DMS79 treated with DMSO at 0.1 percent for 48 hours (cell line): ENCODE measurements around the gene RIN1.
"Not testable (repeated sequence)": the region's sequence is repeated elsewhere in the genome, so short reads cannot be mapped to it uniquely, and the experiment has no call there.

Experiments
- DNase-seq: peaks from one replicate; lab custom pipeline; 2025; lab: John Stamatoyannopoulos, UW

Gene RIN1, protein sequence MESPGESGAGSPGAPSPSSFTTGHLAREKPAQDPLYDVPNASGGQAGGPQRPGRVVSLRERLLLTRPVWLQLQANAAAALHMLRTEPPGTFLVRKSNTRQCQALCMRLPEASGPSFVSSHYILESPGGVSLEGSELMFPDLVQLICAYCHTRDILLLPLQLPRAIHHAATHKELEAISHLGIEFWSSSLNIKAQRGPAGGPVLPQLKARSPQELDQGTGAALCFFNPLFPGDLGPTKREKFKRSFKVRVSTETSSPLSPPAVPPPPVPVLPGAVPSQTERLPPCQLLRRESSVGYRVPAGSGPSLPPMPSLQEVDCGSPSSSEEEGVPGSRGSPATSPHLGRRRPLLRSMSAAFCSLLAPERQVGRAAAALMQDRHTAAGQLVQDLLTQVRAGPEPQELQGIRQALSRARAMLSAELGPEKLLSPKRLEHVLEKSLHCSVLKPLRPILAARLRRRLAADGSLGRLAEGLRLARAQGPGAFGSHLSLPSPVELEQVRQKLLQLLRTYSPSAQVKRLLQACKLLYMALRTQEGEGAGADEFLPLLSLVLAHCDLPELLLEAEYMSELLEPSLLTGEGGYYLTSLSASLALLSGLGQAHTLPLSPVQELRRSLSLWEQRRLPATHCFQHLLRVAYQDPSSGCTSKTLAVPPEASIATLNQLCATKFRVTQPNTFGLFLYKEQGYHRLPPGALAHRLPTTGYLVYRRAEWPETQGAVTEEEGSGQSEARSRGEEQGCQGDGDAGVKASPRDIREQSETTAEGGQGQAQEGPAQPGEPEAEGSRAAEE

DNA sequence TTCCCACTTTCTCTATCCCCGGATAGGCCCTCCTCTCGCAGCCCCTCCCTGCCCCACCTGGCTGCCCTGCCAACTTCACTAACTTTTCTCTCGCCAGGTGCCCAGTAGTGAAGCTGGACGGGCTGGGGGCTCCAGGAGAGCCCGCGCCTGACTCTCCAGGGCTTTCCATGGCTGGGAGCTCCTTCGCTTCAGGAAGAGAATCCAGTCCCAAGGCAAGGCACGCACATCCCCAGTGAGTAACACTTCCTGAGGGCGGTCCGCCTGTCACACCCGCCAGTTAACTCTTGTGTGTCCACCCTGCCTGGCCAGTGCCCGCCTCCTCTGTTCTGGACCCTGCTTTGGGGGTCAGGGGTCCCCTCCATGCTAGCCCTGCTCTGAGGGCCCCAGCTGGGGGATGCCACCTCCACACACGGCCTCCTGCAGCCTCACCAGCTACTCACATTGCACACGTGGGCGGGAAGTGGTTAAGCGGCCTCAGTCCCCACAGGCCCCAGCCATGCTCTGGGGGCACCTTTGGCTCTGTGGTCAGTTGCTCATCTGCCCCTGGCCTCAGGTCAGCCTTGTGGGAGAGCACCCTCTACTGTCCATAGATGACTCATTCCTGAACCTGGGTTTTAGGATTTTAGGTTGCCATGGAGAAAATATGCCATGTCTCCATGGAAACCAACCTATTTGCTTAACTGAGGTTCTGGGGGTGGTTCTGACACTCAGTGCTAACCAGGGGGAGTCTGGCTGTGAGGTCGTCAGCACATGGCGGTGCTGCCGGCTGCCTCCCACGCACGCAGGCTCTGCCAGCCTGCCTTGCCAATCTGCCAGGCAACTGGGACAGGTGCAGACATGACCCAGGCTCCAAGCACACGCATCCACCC, at the start of gene RIN1:
Gene RIN1 (minus strand): TSS at position 201 of the 869 bp plus-strand sequence. CDS start 32 bp downstream, at position 169.
- peak; percentile 12 for DNase-seq

DNA sequence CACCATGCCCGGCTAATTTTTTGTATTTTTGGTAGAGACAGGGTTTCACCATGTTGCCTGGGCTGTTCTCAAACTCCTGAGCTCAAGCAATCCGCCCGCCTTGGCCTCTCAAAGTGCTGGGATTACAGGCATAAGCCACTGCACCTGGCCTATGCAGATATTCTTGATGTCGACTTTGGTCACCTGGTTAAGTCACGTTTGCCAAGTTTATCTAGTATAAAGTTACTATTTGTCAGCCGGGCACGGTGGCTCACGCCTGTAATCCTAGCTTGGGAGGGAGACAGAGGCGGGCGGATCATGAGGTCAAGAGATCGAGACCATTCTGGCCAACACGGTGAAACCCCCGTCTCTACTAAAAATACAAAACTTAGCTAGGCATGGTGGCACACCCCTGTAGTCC, 48.1 kb upstream of the RIN1 start:
- not testable (repeated sequence) for DNase-seq

DNA sequence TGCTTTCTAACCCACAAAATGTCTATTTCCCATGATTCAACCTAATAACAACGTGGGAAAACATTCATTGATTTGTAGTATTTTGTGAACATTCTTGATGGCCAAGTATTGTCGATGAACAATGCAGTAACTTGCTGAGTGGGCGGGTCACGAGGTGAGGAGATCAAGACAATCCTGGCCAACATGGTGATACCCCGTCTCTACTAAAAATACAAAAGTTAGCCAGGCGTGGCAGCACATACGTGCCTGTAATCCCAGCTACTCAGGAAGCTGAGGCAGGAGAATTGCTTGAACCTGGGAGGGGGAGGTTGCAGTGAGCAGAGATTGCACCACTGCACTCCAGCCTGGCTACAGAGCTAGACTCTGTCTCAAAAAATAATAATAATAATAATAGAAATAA, 44.0 kb upstream of the RIN1 start:
- DNase-seq: not testable (repeated sequence)

DNA sequence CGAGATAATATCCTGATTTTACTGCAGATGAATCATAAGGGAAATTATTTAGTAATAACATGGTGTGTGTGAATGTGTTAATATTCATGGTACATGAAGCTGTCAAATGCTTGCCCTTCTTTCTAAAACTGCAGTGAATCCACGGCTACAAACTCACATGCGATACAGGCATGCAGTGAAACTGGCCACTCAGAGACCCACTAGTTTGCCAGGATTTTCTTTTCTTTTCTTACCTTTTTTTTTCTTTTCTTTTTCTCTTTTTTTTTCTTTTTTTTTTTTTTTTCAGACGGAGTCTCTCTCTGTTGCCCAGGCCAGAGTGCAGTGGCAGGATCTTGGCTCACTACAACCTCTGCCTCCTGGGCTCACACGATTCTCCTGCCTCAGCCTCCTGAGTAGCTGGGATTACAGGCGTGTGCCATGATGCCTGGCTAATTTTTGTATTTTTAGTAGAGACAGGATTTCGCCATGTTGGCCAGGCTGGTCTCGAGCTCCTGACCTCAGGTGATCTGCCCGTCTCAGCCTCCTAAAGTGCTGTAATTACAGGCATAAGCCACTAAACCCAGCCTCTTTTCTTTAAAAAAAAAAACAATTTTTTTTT, 37.6 kb upstream of the RIN1 start:
- DNase-seq: not testable (repeated sequence)

DNA sequence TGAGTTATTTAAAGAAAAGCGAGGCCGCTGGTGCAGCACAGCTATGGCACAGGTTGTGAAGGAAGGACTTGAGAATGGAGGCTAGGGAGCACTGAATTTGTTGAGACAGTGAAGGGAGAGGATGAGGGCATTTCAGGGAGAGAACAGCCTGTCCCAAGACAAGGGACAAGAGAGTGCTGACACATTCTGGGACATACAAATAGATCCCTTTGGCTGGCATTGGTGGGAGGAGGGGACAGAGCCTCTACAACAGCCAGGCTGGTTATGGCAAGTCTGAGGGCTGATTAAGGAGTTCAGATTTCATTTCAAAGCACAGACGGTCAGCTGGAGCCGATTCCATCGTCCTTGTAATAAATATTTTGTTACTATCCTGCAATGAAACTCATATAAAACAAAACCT, 37.0 kb upstream of the RIN1 start:
- no peak for DNase-seq

DNA sequence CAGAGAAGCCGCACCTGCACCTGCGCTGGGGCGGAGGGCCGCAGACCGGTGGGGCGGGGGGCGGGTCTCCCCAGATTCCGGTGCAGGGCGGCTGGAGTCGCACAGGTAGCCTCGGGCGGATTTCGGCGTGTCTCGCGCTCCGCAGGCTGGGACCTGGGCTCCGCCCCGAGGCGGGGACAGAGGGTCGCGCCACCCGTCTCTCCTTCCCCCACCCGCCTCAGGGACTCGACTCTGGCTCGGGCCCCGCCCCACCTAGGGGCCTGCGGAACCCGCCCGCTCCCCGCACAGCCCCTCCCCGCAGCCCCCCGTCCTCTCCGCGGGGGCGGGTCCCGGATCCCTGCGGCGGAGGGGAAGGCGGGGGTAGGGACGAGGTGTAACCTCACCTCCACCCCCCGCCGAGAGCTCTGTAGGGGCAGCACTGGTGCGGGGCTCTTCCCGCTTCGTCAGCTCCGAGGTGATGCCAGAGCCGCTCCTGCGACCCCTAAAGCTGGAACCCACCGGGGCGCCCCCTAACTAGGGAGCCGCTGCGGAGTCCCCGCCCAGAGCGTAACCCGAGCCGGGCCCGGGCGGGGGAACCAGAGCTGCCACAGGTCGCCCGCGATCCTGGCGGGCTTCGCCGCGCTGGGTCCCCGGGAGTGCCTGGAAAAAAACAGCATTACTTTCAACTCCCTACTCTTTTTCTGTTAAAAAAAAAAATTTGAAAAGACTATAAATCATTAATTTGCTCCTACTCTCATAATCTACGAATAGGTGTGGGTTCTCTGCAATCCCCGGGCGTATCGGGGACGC, 35.6 kb upstream of the RIN1 start, which contains the start of gene SLC29A2:
Gene SLC29A2 (minus strand): TSS at position 134 of the 789 bp plus-strand sequence. CDS start 169 bp downstream, outside the sequence.
- DNase-seq: peak; percentile 81

DNA sequence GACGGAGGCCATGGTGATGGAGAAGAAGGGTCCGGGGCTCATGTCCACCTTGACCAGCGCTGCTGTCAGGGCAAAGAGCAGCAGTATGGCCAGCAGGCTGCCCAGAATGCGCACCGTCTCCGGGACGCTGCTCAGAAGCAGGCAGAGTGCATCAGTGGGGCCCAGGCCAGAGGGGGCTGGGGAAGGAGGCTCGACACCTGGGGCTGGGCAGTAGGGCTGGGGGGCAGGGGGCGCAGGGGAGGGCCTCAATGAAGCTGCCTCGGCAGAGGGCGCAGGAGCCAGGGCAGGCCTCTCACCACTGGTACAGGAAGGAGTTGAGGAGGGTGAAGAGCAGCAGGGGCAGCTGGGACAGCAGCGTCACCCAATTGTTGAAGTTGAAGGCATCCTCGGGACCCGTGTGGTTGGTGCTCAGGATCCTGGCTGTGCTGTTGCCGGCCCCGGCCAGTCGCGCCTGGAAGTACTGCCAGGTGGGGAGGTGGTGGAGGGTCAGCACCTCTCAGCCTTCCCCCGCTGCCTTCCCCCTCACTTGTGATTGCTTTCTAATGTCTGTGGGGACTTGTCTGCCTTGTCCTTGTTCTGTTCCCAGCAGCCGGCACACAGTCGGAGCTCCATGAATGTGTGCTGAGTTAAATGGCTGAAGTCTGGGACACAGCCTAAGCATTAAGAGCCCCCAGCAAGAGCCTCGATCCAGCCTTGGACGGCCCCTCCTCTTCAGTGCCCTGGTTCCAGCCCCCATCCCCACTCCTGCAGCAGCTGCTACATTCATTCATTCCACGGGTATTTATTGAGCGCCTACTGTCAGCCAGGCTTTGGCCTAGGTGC, 33.0 kb upstream of the RIN1 start:
- no peak for DNase-seq

DNA sequence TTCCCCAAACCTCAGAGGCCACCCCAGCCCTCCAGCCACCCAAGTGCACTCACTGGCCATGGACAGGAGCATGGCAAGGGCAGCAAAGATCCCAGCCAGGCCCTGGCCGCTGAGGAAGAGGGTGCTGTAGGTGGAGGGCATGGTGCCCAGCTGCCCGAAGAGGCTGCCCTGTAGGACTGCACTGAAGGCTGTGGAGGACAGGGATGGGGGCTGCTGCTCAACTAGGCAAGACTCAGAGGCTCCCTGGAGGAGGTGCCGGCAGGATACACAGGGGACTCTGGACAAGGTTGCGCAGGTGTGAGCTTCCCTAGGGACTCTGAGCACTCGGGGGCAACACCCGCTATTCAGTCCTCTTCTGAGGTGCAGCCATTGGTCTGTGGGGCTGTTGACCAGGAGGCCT, 32.2 kb upstream of the RIN1 start:
- DNase-seq: no peak

DNA sequence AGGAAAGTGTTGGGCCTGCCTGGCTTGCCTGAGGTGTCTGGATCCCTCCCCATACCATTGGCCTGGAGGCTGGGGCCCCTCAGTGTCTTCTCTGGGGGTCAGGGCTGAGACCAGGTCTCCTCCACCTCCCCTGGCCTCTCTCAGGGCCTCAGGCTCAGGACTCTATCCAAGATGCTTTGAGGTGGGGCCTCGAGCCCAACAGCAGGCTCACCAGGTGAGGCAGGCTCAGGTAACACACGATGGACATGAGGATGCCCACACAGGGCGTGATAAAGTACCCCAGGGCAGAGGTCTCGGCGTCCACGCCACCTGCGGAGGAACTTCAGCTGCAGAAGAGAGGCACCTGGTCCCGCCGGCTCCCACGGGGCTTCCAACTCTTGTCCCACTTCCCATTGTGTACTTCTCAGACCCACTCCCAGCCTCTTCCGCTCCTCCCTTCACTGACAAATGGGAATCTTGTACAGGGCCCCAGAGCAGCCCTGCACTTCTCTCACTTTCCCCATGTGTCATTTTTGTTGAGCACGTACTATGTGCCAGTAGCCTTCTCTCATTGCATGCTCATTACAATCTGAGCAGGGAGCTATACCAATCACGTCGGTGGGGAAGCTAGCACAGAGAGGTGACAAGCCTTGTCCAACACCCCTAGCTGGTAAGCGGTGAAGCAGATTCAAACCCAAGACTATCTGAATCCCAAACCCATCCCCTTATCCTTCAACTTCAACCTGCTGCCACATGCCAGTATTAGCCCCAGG, 31.5 kb upstream of the RIN1 start:
- no peak for DNase-seq

DNA sequence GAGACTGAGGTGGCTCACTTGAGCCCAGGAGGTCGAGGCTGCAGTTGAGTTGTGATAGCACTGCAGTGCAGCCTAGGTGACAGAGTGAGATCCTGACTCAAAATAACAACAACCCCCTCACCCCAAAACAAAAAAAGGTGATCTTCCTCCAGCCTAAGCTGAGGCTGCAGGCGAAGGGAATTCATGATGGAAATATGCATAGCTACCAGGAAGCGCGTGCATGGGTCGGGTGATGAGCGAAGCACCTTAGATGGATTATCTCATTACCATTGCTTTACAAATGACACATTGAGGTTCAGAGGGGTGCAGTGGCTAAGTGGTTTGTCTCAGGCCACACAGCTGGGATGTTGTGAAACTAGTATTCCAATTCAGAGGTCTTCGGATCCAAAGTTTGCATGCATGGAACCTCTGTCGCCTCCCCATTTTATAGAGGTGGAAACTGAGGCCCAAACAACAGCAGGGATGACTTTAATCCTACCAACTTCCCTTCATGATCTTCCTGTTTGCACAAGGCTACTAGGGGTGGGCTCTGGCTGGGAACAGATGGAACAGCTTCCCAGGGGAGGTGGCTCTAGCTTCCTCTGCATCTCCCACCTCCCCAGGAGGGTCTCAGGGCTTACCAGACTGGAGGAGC, 30.7 kb upstream of the RIN1 start:
- DNase-seq: no peak

DNA sequence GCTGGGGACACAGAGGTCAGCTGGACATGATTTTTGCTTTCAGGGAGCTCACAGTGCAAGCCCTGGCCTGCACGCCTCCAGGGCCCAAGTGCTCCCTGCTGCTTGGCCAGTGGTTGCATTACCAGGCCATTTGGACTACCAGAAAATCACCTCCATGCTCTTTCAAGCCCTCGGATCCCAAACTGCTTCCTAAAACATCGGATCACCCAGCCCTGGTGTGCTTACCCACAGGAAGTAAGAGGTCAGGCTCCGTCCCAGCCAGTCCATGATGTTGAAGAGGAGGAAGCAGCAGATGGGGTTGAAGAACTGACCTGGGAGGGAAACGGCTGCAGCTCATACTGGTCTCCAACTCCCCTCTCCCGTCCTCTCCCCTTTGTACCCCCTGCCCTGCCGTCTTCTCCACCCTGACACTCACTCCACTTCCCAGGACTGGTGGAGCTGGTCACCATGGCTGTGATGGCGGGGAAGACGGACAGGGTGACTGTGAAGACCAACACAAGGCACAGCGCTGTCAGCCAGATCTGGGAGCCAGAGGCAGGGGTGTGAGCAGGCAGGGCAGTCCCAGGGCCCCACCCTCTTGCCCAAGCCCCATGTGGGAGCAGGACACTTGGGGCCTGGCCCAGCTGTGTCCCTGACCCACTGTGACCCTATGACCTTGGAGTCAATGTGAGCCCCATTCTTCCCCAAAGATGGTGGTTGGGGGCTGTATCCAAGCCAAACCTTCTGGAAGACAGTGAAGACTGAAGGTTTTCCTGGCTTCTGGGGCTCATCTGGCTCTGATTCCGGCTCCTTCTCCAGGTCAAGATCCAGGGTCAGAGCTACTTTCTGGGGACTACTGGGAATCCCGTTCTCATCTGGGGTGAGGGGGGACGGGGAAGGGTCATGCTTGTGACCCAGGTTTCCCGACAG, 29.7 kb upstream of the RIN1 start:
- no peak for DNase-seq

DNA sequence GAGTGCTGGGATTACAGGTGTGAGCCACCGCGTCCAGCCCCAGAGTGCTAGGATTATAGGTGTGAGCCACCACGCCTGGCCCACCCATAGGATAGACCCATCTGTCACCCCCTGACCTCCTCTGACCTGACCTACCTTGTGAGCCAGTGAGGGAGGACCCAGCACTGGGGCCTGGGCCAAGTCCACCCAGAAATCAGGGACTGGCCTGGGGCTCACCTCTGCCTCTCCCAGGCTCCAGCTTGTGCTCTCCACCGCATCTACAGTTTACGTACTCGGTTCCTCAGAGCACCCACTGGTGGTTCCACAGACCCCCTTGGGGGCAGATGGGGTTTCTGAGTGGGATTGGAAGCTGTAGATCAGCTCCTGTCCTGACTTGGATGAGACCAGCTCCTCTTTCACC, 28.9 kb upstream of the RIN1 start:
- no peak for DNase-seq

DNA sequence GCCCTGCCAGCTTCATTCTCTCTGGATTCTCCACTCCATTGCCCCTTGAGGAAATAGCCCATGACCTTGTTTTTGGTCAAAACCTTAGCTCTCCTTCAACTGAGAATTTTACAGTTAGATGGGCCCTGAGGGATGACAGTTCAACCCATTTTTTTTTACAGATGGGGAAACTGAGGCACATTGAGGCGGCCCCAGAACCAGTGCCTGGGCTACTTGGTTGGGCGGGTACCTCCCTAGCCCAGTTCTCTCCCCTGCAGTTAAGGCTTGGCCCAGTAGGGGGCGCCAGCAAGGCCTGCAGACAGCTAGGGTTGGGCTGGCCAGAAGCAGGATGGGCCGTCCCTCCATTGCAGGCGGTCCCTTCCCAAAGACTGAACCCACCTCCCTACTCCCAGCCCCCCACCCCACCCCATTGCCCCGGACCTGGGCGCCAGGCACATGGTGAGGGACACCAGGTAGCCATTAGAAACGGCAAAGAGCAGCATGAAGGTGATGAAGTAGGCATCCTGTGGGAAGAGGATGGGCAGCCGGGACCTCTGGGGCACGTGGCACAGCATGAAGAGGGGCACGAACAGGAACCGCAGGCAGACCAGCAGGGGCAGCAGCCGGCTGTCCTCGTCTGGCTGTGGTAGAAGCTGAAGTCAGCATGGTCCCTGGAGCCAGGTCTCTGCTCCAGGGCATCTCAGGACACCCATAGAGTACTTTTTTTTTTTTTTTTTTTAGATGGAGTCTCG, 27.7 kb upstream of the RIN1 start:
- no peak for DNase-seq

DNA sequence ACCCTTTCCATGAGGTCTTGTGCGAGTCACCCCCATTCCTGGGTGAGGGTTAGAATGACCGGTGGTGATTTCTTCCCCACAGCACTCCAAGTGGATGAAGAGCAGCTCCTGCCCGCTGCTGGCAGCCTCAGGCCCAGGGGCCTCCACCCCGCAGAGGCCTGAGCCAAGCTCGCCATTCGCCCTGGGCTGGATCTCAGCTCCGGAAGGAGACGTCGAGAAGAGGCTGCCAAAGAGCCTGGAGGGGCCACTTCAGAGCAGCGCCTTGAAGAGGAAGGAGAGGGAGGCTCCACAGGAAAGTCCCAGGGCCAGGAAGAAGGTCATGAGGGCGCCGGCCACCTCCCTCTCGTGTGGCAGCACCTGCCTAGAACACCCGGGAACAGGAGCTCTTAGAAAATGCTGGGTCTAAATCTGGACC, 27.0 kb upstream of the RIN1 start:
- DNase-seq: no peak

DNA sequence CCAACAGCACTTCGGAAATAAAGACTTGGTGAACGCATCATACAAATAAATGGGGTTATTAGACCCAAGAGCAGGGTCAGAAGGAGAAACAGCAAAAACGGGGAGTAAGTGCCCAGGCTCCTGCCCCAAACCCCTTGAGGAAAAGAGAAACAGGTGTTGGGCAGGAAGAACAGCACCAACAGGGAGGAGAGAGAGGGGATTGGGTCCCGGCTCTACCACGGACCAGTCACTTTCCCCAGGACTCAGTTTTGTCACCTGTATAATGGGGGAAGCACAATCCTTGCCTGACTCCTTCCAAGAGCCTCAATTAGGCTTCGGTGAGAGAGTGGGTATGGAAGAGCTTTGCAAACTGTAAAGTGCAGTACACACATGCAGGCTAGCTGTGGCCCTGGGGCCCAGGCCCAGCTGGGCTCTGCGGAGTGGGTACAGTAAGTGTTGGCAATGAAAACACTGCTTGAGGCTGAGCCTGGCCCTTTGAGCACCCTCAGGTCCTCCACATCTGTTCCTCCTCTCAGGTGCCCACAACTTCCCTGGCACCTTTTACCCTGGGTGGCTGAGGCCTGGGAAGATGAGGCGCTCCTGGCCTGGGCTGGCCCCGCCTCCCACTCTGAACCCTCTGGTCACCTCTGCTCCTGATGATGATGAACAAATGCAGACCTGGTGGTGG, 26.4 kb upstream of the RIN1 start:
- no peak for DNase-seq

DNA sequence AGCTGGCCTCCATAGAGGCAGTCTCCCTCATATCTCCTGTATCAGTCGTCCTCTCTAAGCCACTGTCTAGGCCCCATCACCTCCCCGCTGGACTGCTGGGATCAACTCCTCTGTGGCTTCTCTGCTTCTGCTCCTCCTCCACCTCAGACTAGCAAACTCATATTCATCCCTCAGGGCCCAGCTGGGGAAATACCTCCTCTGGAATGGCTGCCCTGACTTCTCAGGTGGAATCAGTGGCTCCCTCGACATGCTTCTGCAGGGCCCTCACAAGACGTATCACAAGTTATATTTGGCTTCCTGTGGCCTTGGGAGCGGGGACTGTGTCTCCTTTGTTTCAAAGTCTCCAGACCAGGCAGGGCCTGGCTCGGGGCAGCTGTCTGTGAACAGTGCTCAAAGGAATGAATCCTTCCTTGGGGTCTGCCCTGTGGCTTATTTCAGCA, 25.3 kb upstream of the RIN1 start:
- DNase-seq: no peak
